HepG2 (cell line): ENCODE data around the gene MEGF6. TPM values are rescaled to one million over a fixed set of nuclear protein-coding genes. Genes with fewer than 3 reads are reported as not detected.

ENCODE experiments used
- ATAC-seq: fragments of 200-7000 bp; cut with Tn5 transposase; 3 replicates; pipeline ENCODE4 v1.9.1; 2020; ENCODE audit warnings: mild to moderate bottlenecking, moderate library complexity
- BruUV-seq: library from RNA; stranded (reverse); fragments of 400-500 nt; replicated peaks from 2 replicates; lab custom pipeline; 2021; lab: Mats Ljungman, UMichigan
- CTCF ChIA-PET: fragments of 300-600 bp; formaldehyde crosslinking; extraction: SDS; loops from one replicate; lab custom pipeline; 2021; ENCODE audit warnings: low total read pairs, inconsistent platforms, low intra/inter-chr PET ratio; lab: Yijun Ruan, JAX
- POLR2A ChIA-PET: fragments of 350-600 bp; sonication (Branson Sonifier 250); formaldehyde crosslinking; loops from one replicate; lab custom pipeline; 2020; ENCODE audit warnings: antibody characterized with exemption, inconsistent platforms; lab: Yijun Ruan, JAX
- DNase-seq: peaks from one replicate; pipeline ENCODE4 v3.0.0-alpha.2; 2015; ENCODE audit warnings: low spot score
- FAIRE-seq: peaks from 3 replicates; lab custom pipeline; 2011; peaks lifted over from hg19 to GRCh38; lab: Jason Lieb, UNC
- H2AFZ ChIP-seq: one replicate; pipeline ENCODE4 v1.6.1; 2011; ENCODE audit warnings: low read length, inconsistent platforms
- H3K27ac ChIP-seq: fragments of 300-600 bp; 3 replicates; pipeline ENCODE4 v1.8.0; 2011; ENCODE audit warnings: mixed run types, mild to moderate bottlenecking, mixed read lengths, low read length, inconsistent platforms; ENCODE audit not compliant: insufficient read depth; ENCODE audit errors: extremely low read length
- H3K27me3 ChIP-seq, 2 experiments: fragments of 200-600 bp in 1 of 2; 2 replicates in 1 of 2; 3 replicates in 1 of 2; pipeline versions ENCODE4 v1.6.0 to v1.8.0; 2011; ENCODE audit warnings: low read length in 2 of 2, mild to moderate bottlenecking in 2 of 2, moderate library complexity in 2 of 2, inconsistent platforms in 1 of 2; ENCODE audit not compliant: insufficient read depth in 2 of 2, control insufficient read depth in 1 of 2
- H3K36me3 ChIP-seq, 2 experiments: fragments of 200-600 bp in 1 of 2; replicated peaks in 1 of 2; 2 replicates in 1 of 2; 3 replicates in 1 of 2; pipeline versions ENCODE4 v1.5.1 to v1.8.0; 2011; ENCODE audit warnings: low read length in 2 of 2, inconsistent platforms in 1 of 2; ENCODE audit not compliant: insufficient read depth in 2 of 2, control insufficient read depth in 1 of 2
- H3K4me1 ChIP-seq: 2 replicates; pipeline ENCODE4 v1.5.1; 2012; ENCODE audit warnings: low read length, inconsistent platforms; ENCODE audit not compliant: insufficient read depth
- H3K4me2 ChIP-seq: 2 replicates; pipeline ENCODE4 v1.6.0; 2011; ENCODE audit warnings: low read depth, low read length, inconsistent platforms
- H3K4me3 ChIP-seq, 3 experiments: fragments of 200-600 bp in 1 of 3; sonication (generic), shearing (Covaris generic) in 1 of 3; replicated peaks in 1 of 3; 2 replicates each; pipeline ENCODE4 v1.5.1; 2011 to 2016; ENCODE audit warnings: low read length in 3 of 3, inconsistent platforms in 2 of 3, low read depth in 2 of 3, mild to moderate bottlenecking in 2 of 3, control low read depth in 1 of 3, mixed read lengths in 1 of 3; ENCODE audit not compliant: insufficient read depth in 1 of 3
- H3K79me2 ChIP-seq: one replicate; pipeline ENCODE4 v1.6.1; 2011; ENCODE audit warnings: low read length, inconsistent platforms; ENCODE audit not compliant: insufficient read depth
- H3K9ac ChIP-seq: 2 replicates; pipeline ENCODE4 v1.6.0; 2011; ENCODE audit warnings: mild to moderate bottlenecking, low read depth, low read length, inconsistent platforms; ENCODE audit not compliant: insufficient read depth
- H3K9me3 ChIP-seq: 2 replicates; pipeline ENCODE4 v1.5.1; 2012; ENCODE audit warnings: mild to moderate bottlenecking, low read length
- H4K20me1 ChIP-seq: 2 replicates; pipeline ENCODE4 v1.6.0; 2011; ENCODE audit warnings: inconsistent platforms, mild to moderate bottlenecking, low read length, moderate library complexity; ENCODE audit not compliant: insufficient read depth
- ASH2L ChIP-seq: fragments of 300-600, 200-600 bp; sonication (generic); IDR thresholded peaks from 2 replicates; pipeline ENCODE4 v1.7.0; 2017; ENCODE audit warnings: low read depth, mild to moderate bottlenecking, moderate library complexity, mixed read lengths, low read length; ENCODE audit not compliant: insufficient read length
- CHCHD3 ChIP-seq: sonication (generic); formaldehyde crosslinking; IDR thresholded peaks from 2 replicates; pipeline ENCODE4 v1.8.0; 2022; ENCODE audit warnings: mild to moderate bottlenecking, missing genetic modification reagents, moderate library complexity
- HNRNPL ChIP-seq: fragments of 200-400 bp; formaldehyde crosslinking; IDR thresholded peaks from 2 replicates; pipeline ENCODE4 v1.6.1; 2017; ENCODE audit warnings: mild to moderate bottlenecking, low read depth, low read length
- JUND ChIP-seq: sonication (generic); formaldehyde crosslinking; IDR thresholded peaks from 2 replicates; pipeline ENCODE4 v1.8.0; 2022; ENCODE audit warnings: mild to moderate bottlenecking, missing genetic modification reagents
- MZF1 ChIP-seq: sonication (generic); formaldehyde crosslinking; IDR thresholded peaks from 2 replicates; pipeline ENCODE4 v1.8.1; 2023; ENCODE audit warnings: mild to moderate bottlenecking, missing genetic modification reagents, borderline replicate concordance
- NFIC ChIP-seq: IDR thresholded peaks from 2 replicates; pipeline ENCODE4 v1.6.1; 2012; ENCODE audit warnings: mild to moderate bottlenecking, low read length, inconsistent platforms
- ZKSCAN8 ChIP-seq: IDR thresholded peaks from 2 replicates; pipeline ENCODE4 v1.6.1; 2016; ENCODE audit warnings: borderline replicate concordance, missing genetic modification reagents, missing compliant biosample characterization
- ZNF589 ChIP-seq: sonication (generic); formaldehyde crosslinking; conservative IDR thresholded peaks from 2 replicates; pipeline ENCODE4 v1.8.0; 2022; ENCODE audit warnings: mild to moderate bottlenecking, moderate library complexity, missing genetic modification reagents
- ZNF615 ChIP-seq: sonication (generic); formaldehyde crosslinking; IDR thresholded peaks from 2 replicates; pipeline ENCODE4 v1.5.0; 2020; ENCODE audit warnings: mild to moderate bottlenecking, missing genetic modification reagents, borderline replicate concordance
- ZNF773 ChIP-seq: sonication (generic); formaldehyde crosslinking; IDR thresholded peaks from 2 replicates; pipeline ENCODE4 v1.4.0; 2020; ENCODE audit warnings: missing genetic modification reagents, borderline replicate concordance
- WGBS: methylation state at CpG from one replicate; pipeline ENCODE4 v1.1.6; 2017; ENCODE audit warnings: low lambda C conversion rate; 5-methylcytosine and 5-hydroxymethylcytosine counted together
- in situ Hi-C: cut with HindIII; loops from 2 replicates; pipeline ENCODE4 v1.10.0; 2017; ENCODE audit warnings: low pct_unique_long_range_greater_than_20kb; ENCODE audit not compliant: extremely low pct_ligation_motif_present
- intact Hi-C: fragments of 100-400 bp; cut with micrococcal nuclease; formaldehyde crosslinking; loops from one replicate; pipeline ENCODE4 v1.10.0; 2022; ENCODE audit not compliant: unreplicated experiment
- polyA plus RNA-seq, 8 experiments: library from polyadenylated mRNA; depleted of rRNA in 3 of 8; stranded (reverse) in 7 of 8; unstranded in 1 of 8; fragments of >200 nt; fragmentation: Illumina TruSeq in 4 of 8; extraction: Trizol in 4 of 8; gene quantifications; 2 replicates each; pipeline versions ENCODE4 v1.2.1 to v1.2.3, GENCODE V29; 2011 to 2016; ENCODE audit warnings: low read depth in 4 of 8, missing spikeins in 1 of 8, mixed read lengths in 1 of 8; ENCODE audit not compliant: insufficient read depth in 1 of 8
- total RNA-seq, 5 experiments: library from RNA; depleted of rRNA; stranded (reverse); fragments of >200 nt; fragmentation: Illumina TruSeq; extraction: Trizol; gene quantifications; 2 replicates each; pipeline ENCODE4 v1.2.3, GENCODE V29; 2016; ENCODE audit warnings: low read depth in 1 of 5
- TF ChIP-seq, protein P1 (sequence below): IDR thresholded peaks from 2 replicates; pipeline ENCODE4 v1.6.1; 2016; ENCODE audit warnings: mild to moderate bottlenecking

MEGF6 gene
- total and polyA plus RNA-seq, 2 of the 13 experiments (the other 11 are each of a cell fraction or from before 2014, with no cell fraction given) = 1.9 TPM

DNA sequence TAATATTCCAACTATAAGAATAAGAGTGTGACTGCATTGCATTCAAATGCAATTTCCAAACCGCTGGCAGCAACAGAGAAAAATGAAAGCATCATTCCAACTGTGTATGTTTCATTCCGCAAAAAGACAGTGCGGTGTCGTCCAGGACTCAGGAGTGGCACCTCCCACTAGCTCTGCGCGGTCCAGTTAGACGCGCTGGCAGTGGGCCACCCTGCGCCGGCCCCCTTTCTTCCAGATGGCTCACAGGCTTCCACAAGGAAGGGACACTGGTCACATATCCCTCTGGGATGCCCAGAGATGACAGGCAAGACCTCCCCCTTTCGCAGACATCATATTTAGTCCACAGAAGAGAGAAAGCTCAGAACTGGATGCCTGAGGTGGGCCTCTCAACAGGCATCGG lies 26.7 kb upstream of the MEGF6 start:
- in situ Hi-C loops (no loop called here), intact Hi-C loops (no loop called here)
- Histone ChIP-seq H3K4me2 (no peak overlapping the region), H3K27me3 (no peaks in the 10 kb centered on the region), H3K4me1 (no peaks in the 10 kb centered on the region), H3K9me3 (no peaks in the 10 kb centered on the region), H3K4me3 (no peak overlapping the region), H3K9ac (no peak overlapping the region), H3K36me3 (peaks cover 16 to 51% of the 10 kb centered on the region in 2 experiments; a peak in 4 of 5 replicates), H3K79me2 (no peaks in the 10 kb centered on the region), H2AFZ (no peak overlapping the region), H4K20me1 (no peaks in the 10 kb centered on the region), H3K27ac (no peak overlapping the region)
- TF ChIP-seq, protein P1, sequence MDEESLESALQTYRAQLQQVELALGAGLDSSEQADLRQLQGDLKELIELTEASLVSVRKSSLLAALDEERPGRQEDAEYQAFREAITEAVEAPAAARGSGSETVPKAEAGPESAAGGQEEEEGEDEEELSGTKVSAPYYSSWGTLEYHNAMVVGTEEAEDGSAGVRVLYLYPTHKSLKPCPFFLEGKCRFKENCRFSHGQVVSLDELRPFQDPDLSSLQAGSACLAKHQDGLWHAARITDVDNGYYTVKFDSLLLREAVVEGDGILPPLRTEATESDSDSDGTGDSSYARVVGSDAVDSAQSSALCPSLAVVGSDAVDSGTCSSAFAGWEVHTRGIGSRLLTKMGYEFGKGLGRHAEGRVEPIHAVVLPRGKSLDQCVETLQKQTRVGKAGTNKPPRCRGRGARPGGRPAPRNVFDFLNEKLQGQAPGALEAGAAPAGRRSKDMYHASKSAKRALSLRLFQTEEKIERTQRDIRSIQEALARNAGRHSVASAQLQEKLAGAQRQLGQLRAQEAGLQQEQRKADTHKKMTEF (CRISPR knock-in tag) = no peak
- TF ChIP-seq HNRNPL (no peak), ZNF589 (CRISPR knock-in tag) (no peak), NFIC (no peak), CHCHD3 (no peak), ASH2L (no peak), JUND (no peak), MZF1 (CRISPR knock-in tag) (no peak), ZNF615 (no peak), ZKSCAN8 (CRISPR knock-in tag) (no peak), ZNF773 (CRISPR knock-in tag) (no peak)
- ChIA-PET POLR2A (interaction anchor here (0.9 kb wide), 1 partner anchor 12 kb away, joined by 3 read pairs; no protein-coding TSS in a partner anchor), CTCF (no interaction called here)
- FAIRE-seq (no peak), ATAC-seq (no peak), DNase-seq (no peak)
- no TSS peak for BruUV-seq
- WGBS = 95% methylated on average over 11 of the region's 12 CpGs
